A549 (cell line): Measurements from ENCODE around the gene CENPB. TPM values are rescaled to one million over a fixed set of nuclear protein-coding genes. Genes with fewer than 3 reads are reported as not detected.

Experiments used
- ATAC-seq, 2 experiments: fragments of 200-7000 bp in 1 of 2; fragments of >200 bp in 1 of 2; cut with Nextera tagmentation in 1 of 2; cut with Tn5 transposase in 1 of 2; 3 replicates each; pipeline versions ENCODE4 v1.8.0 to v1.9.1; 2018 to 2020; ENCODE audit warnings: mild to moderate bottlenecking in 1 of 2, moderate library complexity in 1 of 2
- CTCF ChIA-PET: fragments of 300-600 bp; sonication (Branson Sonifier 250); formaldehyde crosslinking; extraction: SDS; loops from one replicate; lab custom pipeline; 2021; ENCODE audit warnings: antibody characterized with exemption, inconsistent platforms; lab: Yijun Ruan, JAX
- POLR2A ChIA-PET: fragments of 350-600 bp; formaldehyde crosslinking; extraction: SDS; loops from one replicate; lab custom pipeline; 2021; ENCODE audit warnings: antibody characterized with exemption, inconsistent platforms; lab: Yijun Ruan, JAX
- DNase-seq, 2 experiments: peaks; one replicate each; pipeline versions ENCODE4 v3.0.0 to v3.0.0-alpha.2; 2011 to 2016; ENCODE audit warnings: low read depth in 1 of 2, low spot score in 1 of 2
- FAIRE-seq: peaks from 2 replicates; lab custom pipeline; 2011; peaks lifted over from hg19 to GRCh38; lab: Jason Lieb, UNC
- H3K27ac ChIP-seq, 2 experiments: fragments of >200 bp; sonication (Bioruptor Twin); formaldehyde crosslinking; 3 replicates each; pipeline ENCODE4 v1.5.1; 2016 to 2017
- H3K4me1 ChIP-seq: fragments of >200 bp; sonication (Bioruptor Twin); formaldehyde crosslinking; 3 replicates; pipeline ENCODE4 v1.6.1; 2016
- H3K4me2 ChIP-seq: fragments of >200 bp; sonication (Bioruptor Twin); formaldehyde crosslinking; 3 replicates; pipeline ENCODE4 v1.6.1; 2016
- H3K4me3 ChIP-seq: fragments of >200 bp; sonication (Bioruptor Twin); formaldehyde crosslinking; 3 replicates; pipeline ENCODE4 v1.5.1; 2016
- H3K9me3 ChIP-seq: fragments of >200 bp; sonication (Bioruptor Twin); formaldehyde crosslinking; 3 replicates; pipeline ENCODE4 v1.6.1; 2016
- CBX8 ChIP-seq: fragments of 200-600 bp; sonication (generic); IDR thresholded peaks from 2 replicates; pipeline ENCODE4 v1.6.1; 2016
- CEBPB ChIP-seq, 2 experiments: fragments of >200 bp in 1 of 2; sonication (Bioruptor Twin) in 1 of 2; formaldehyde crosslinking in 1 of 2; IDR thresholded peaks; 2 replicates each; pipeline ENCODE4 v1.6.1; 2012 to 2016
- CHD2 ChIP-seq: fragments of 150-350 bp; IDR thresholded peaks from 2 replicates; pipeline ENCODE4 v1.6.1; 2014; ENCODE audit warnings: low read length; ENCODE audit not compliant: partially characterized antibody
- CHD4 ChIP-seq: fragments of 200-600 bp; sonication (generic); IDR thresholded peaks from 2 replicates; pipeline ENCODE4 v1.6.1; 2016; ENCODE audit warnings: antibody characterized with exemption, mild to moderate bottlenecking, borderline replicate concordance
- EHMT2 ChIP-seq: fragments of 200-600 bp; sonication (generic); IDR thresholded peaks from 2 replicates; pipeline ENCODE4 v1.6.1; 2016; ENCODE audit warnings: antibody characterized with exemption, low read depth, mild to moderate bottlenecking, moderate library complexity
- EP300 ChIP-seq, 2 experiments: fragments of >200 bp; sonication (Bioruptor Twin); formaldehyde crosslinking; IDR thresholded peaks; 2 replicates in 1 of 2; 3 replicates in 1 of 2; pipeline ENCODE4 v1.6.1; 2016 to 2017
- ESRRA ChIP-seq: fragments of 150-350 bp; IDR thresholded peaks from 2 replicates; pipeline ENCODE4 v1.6.1; 2014; ENCODE audit warnings: mild to moderate bottlenecking, low read length, borderline replicate concordance
- FOSB ChIP-seq: fragments of 250-450 bp; sonication (Bioruptor Pico); IDR thresholded peaks from 2 replicates; pipeline ENCODE4 v1.5.0; 2020; ENCODE audit warnings: mild to moderate bottlenecking, moderate library complexity
- FOSL2 ChIP-seq, 2 experiments: fragments of 450-650 bp in 1 of 2; fragments of >200 bp in 1 of 2; sonication (Bioruptor Twin) in 1 of 2; formaldehyde crosslinking; IDR thresholded peaks; 2 replicates each; pipeline versions ENCODE4 v1.5.0 to v1.6.1; 2016 to 2020; ENCODE audit warnings: mild to moderate bottlenecking in 1 of 2, moderate library complexity in 1 of 2
- GATA3 ChIP-seq: IDR thresholded peaks from 2 replicates; pipeline ENCODE4 v1.6.1; 2012; ENCODE audit warnings: borderline replicate concordance
- HDAC2 ChIP-seq: fragments of 200-600 bp; sonication (generic); IDR thresholded peaks from 2 replicates; pipeline ENCODE4 v1.6.1; 2016
- HEYL ChIP-seq: fragments of 250-450 bp; sonication (Bioruptor Pico); IDR thresholded peaks from 2 replicates; pipeline ENCODE4 v1.8.0; 2021; ENCODE audit warnings: mild to moderate bottlenecking, moderate library complexity
- HOXB13 ChIP-seq: fragments of 250-450 bp; sonication (Bioruptor Pico); IDR thresholded peaks from 2 replicates; pipeline ENCODE4 v1.5.0; 2020; ENCODE audit warnings: low read depth, mild to moderate bottlenecking, moderate library complexity
- JUNB ChIP-seq: fragments of >200 bp; sonication (Bioruptor Twin); formaldehyde crosslinking; IDR thresholded peaks from 2 replicates; pipeline ENCODE4 v1.6.1; 2016
- KDM1A ChIP-seq: fragments of 200-600 bp; sonication (generic); IDR thresholded peaks from 2 replicates; pipeline ENCODE4 v1.6.1; 2016; ENCODE audit warnings: low read depth, mild to moderate bottlenecking
- MAFK ChIP-seq: fragments of 450-650 bp; IDR thresholded peaks from 2 replicates; pipeline ENCODE4 v1.6.1; 2014; ENCODE audit not compliant: partially characterized antibody
- MAZ ChIP-seq: fragments of 150-350 bp; IDR thresholded peaks from 2 replicates; pipeline ENCODE4 v1.6.1; 2014; ENCODE audit warnings: antibody characterized with exemption, low read depth, low read length, borderline replicate concordance
- MYC ChIP-seq: IDR thresholded peaks from 2 replicates; pipeline ENCODE4 v1.6.1; 2012; ENCODE audit warnings: mild to moderate bottlenecking, inconsistent platforms, low read length, improper control_type of control experiment, borderline replicate concordance
- NPAS2 ChIP-seq: fragments of 250-450 bp; sonication (Bioruptor Pico); IDR thresholded peaks from 2 replicates; pipeline ENCODE4 v1.8.0; 2022; ENCODE audit warnings: mild to moderate bottlenecking, moderate library complexity, borderline replicate concordance
- NR3C1 ChIP-seq: fragments of >200 bp; sonication (Bioruptor Twin); formaldehyde crosslinking; IDR thresholded peaks from 3 replicates; pipeline ENCODE4 v1.6.1; 2017
- POLR2AphosphoS2 ChIP-seq: conservative IDR thresholded peaks from 2 replicates; pipeline ENCODE4 v1.6.1; 2012; ENCODE audit warnings: low read length, improper control_type of control experiment, inconsistent platforms
- RAD21 ChIP-seq, 2 experiments: fragments of >200 bp in 1 of 2; sonication (Bioruptor Twin) in 1 of 2; formaldehyde crosslinking in 1 of 2; IDR thresholded peaks in 1 of 2; conservative IDR thresholded peaks in 1 of 2; 2 replicates in 1 of 2; 3 replicates in 1 of 2; pipeline ENCODE4 v1.6.1; 2012 to 2018; ENCODE audit warnings: inconsistent platforms in 1 of 2
- RCOR1 ChIP-seq: fragments of 150-350 bp; IDR thresholded peaks from 2 replicates; pipeline ENCODE4 v1.6.1; 2014; ENCODE audit warnings: antibody characterized with exemption, low read length, low read depth
- RFX5 ChIP-seq: fragments of 450-650 bp; IDR thresholded peaks from 2 replicates; pipeline ENCODE4 v1.7.1; 2014; ENCODE audit warnings: antibody characterized with exemption, mild to moderate bottlenecking, moderate library complexity
- SREBF2 ChIP-seq: fragments of 450-650 bp; IDR thresholded peaks from 2 replicates; pipeline ENCODE4 v1.6.1; 2014; ENCODE audit warnings: mild to moderate bottlenecking, moderate library complexity
- TFCP2L1 ChIP-seq: fragments of 250-450 bp; sonication (Bioruptor Pico); IDR thresholded peaks from 2 replicates; pipeline ENCODE4 v1.5.0; 2021; ENCODE audit warnings: mild to moderate bottlenecking
- TP53 ChIP-seq: fragments of 250-450 bp; sonication (Bioruptor Pico); IDR thresholded peaks from 2 replicates; pipeline ENCODE4 v1.5.0; 2021; ENCODE audit warnings: mild to moderate bottlenecking, moderate library complexity
- ZFP36 ChIP-seq: fragments of 450-650 bp; IDR thresholded peaks from 2 replicates; pipeline ENCODE4 v1.6.1; 2014; ENCODE audit warnings: borderline replicate concordance; ENCODE audit not compliant: partially characterized antibody
- ZSCAN20 ChIP-seq: fragments of 250-450 bp; sonication (Bioruptor Pico); IDR thresholded peaks from 2 replicates; pipeline ENCODE4 v1.8.0; 2022; ENCODE audit warnings: mild to moderate bottlenecking, moderate library complexity
- WGBS: methylation state at CpG from one replicate; pipeline ENCODE4 v1.1.6; 2017; ENCODE audit errors: missing lambda C conversion rate; 5-methylcytosine and 5-hydroxymethylcytosine counted together
- polyA plus RNA-seq, 4 experiments: library from polyadenylated mRNA; depleted of rRNA in 3 of 4; stranded (reverse); fragments of >200 nt; fragmentation: RNase III in 1 of 4; extraction: RNeasy Plus Mini Kit Qiagen cat#74134 plus additional on column Dnase treatment in 1 of 4; gene quantifications; 2 replicates in 3 of 4; 3 replicates in 1 of 4; pipeline ENCODE4 v1.2.3, GENCODE V29; 2011 to 2017
- TF ChIP-seq, protein P1 (sequence below): IDR thresholded peaks from 2 replicates; pipeline ENCODE4 v1.6.1; 2012; ENCODE audit warnings: low read depth, borderline replicate concordance
- TF ChIP-seq, protein P2 (sequence below): fragments of >200 bp; sonication (Bioruptor Twin); formaldehyde crosslinking; IDR thresholded peaks from 3 replicates; pipeline ENCODE4 v1.6.1; 2016
- TF ChIP-seq, protein P3 (sequence below): fragments of >200 bp; sonication (Bioruptor Twin); formaldehyde crosslinking; IDR thresholded peaks from 2 replicates; pipeline ENCODE4 v1.6.1; 2016
- TF ChIP-seq, protein P4 (sequence below): fragments of >200 bp; sonication (Bioruptor Twin); formaldehyde crosslinking; IDR thresholded peaks from 3 replicates; pipeline ENCODE4 v1.5.1; 2016
- TF ChIP-seq, protein P5 (sequence below): fragments of 250-450 bp; sonication (Bioruptor Pico); IDR thresholded peaks from 2 replicates; pipeline ENCODE4 v1.5.0; 2020; ENCODE audit warnings: low read depth, mild to moderate bottlenecking, moderate library complexity
- TF ChIP-seq, protein P6 (sequence below): fragments of 450-650 bp; IDR thresholded peaks from 2 replicates; pipeline ENCODE4 v1.6.1; 2014; ENCODE audit warnings: antibody characterized with exemption

Gene CENPB
- polyA plus RNA-seq, 2 of the 4 experiments (the other 2 are of a cell fraction), result 42.6 to 106 TPM

DNA sequence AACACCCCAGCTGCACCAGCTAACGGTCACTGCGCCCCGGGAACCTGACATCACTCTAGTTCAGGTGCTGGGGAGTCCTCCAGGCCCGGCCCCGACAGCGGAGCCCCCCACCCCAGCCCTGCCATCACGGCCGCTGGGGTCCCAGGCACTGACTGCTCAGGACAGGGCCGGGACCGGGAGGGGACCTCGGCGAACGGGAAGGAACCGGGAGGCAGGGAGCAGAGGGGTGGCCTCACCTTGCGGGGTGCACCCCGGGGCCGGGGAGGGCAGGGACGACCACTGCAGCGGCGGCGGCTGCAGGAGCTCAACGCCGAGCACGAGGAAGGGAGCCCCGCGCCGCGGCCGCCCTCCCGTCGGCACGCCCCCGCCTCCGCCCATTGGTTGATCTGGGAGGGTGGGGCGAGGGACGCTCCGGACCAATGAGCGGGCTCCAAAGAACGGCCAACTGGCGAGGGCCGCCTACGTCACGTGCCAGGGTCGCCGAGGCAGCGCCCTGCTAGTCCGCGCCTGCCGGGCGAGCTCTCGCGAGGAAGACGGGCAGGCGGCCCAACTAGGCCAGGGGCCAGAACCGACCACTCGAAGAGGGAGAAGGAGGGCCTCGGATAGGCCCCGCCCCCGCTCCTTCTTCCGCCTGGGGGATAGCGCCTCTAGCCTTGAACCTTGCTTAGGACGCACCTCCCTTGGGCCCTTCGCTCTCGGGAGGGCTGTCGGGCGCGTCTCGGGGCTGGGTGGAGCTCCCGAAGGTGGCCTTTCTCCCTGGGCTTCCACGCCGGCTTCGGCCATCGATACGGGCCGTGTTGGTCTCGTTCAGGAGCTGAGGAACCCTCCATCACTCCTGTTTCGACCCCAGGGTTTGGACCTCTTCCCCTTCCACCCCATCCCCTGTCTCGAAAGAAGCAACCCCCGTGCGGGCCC, 18.9 kb downstream of the CENPB start, which contains the start of gene ADISSP:
Gene ADISSP (minus strand): TSS at position 327 of the 915 bp plus-strand sequence. CDS start 7,653 bp downstream, outside the sequence.
- Histone ChIP-seq H3K4me3 (peak within 1 kb of the TSS; percentile 87), H3K4me2 (peak within 1 kb of the TSS; percentile 84), H3K9me3 (no peaks in the 10 kb centered on the region), H3K4me1 (peaks cover 20% of the 10 kb centered on the region), H3K27ac (peak within 1 kb of the TSS; percentile 86 to 92)
- DNase-seq (peak; percentile 99), ATAC-seq (peak; percentile 85 to 93), FAIRE-seq (peak; percentile 92)
- POLR2A ChIA-PET, result interaction anchor here (0.7 to 3.1 kb wide), 22 partner anchors 9 to 125 kb away, joined by 3 to 27 read pairs (median 6); partner anchors contain the start of genes AP5S1 and SPEF1
- WGBS, result under 1% methylated on average over 39 of the region's 80 CpGs
- CTCF ChIA-PET, result interaction anchor here (0.7 to 72.1 kb wide), 14 partner anchors 3 to 276 kb away, joined by 3 to 2233 read pairs (median 8); partner anchors contain the start of genes ADAM33, ADISSP, AP5S1 and CENPB
- TF ChIP-seq ZFP36, result no peak
- TF ChIP-seq MAFK, result no peak
- TF ChIP-seq CBX8, result no peak
- TF ChIP-seq KDM1A, result no peak
- no peak; the same call in 1 of the 2 replicates for TF ChIP-seq CHD4
- no peak for TF ChIP-seq SREBF2
- no peak for TF ChIP-seq NPAS2 (CRISPR knock-in tag)
- TF ChIP-seq, protein P1, sequence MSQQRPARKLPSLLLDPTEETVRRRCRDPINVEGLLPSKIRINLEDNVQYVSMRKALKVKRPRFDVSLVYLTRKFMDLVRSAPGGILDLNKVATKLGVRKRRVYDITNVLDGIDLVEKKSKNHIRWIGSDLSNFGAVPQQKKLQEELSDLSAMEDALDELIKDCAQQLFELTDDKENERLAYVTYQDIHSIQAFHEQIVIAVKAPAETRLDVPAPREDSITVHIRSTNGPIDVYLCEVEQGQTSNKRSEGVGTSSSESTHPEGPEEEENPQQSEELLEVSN, result peak; percentile 92
- TF ChIP-seq, protein P2, sequence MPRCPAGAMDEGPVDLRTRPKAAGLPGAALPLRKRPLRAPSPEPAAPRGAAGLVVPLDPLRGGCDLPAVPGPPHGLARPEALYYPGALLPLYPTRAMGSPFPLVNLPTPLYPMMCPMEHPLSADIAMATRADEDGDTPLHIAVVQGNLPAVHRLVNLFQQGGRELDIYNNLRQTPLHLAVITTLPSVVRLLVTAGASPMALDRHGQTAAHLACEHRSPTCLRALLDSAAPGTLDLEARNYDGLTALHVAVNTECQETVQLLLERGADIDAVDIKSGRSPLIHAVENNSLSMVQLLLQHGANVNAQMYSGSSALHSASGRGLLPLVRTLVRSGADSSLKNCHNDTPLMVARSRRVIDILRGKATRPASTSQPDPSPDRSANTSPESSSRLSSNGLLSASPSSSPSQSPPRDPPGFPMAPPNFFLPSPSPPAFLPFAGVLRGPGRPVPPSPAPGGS, result peak; percentile 72; the same call in 2 of the 3 replicates
- TF ChIP-seq EHMT2, result no peak
- no peak for TF ChIP-seq POLR2AphosphoS2
- TF ChIP-seq TFCP2L1 (CRISPR knock-in tag), result peak; percentile 74; the same call in 1 of the 2 replicates
- TF ChIP-seq MAZ, result no peak
- no peak for TF ChIP-seq NR3C1
- TF ChIP-seq ZSCAN20 (CRISPR knock-in tag), result no peak
- no peak for TF ChIP-seq JUNB
- TF ChIP-seq HEYL (CRISPR knock-in tag), result no peak
- TF ChIP-seq FOSB (CRISPR knock-in tag), result no peak
- no peak for TF ChIP-seq HDAC2
- TF ChIP-seq TP53, result peak; percentile 46; the same call in 1 of the 2 replicates
- TF ChIP-seq, protein P3, sequence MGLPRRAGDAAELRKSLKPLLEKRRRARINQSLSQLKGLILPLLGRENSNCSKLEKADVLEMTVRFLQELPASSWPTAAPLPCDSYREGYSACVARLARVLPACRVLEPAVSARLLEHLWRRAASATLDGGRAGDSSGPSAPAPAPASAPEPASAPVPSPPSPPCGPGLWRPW, result no peak
- no peak for TF ChIP-seq CEBPB (IDR thresholded peaks at IDR 0.05)
- peak; percentile 91 for TF ChIP-seq CHD2
- TF ChIP-seq HOXB13 (CRISPR knock-in tag), result no peak
- no peak for TF ChIP-seq FOSL2 (IDR thresholded peaks at IDR 0.05)
- TF ChIP-seq FOSL2 (CRISPR knock-in tag; IDR thresholded peaks at IDR 0.05), result no peak
- TF ChIP-seq, protein P4, sequence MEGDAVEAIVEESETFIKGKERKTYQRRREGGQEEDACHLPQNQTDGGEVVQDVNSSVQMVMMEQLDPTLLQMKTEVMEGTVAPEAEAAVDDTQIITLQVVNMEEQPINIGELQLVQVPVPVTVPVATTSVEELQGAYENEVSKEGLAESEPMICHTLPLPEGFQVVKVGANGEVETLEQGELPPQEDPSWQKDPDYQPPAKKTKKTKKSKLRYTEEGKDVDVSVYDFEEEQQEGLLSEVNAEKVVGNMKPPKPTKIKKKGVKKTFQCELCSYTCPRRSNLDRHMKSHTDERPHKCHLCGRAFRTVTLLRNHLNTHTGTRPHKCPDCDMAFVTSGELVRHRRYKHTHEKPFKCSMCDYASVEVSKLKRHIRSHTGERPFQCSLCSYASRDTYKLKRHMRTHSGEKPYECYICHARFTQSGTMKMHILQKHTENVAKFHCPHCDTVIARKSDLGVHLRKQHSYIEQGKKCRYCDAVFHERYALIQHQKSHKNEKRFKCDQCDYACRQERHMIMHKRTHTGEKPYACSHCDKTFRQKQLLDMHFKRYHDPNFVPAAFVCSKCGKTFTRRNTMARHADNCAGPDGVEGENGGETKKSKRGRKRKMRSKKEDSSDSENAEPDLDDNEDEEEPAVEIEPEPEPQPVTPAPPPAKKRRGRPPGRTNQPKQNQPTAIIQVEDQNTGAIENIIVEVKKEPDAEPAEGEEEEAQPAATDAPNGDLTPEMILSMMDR, result no peak; the same call in 2 of the 3 replicates
- TF ChIP-seq, protein P5, sequence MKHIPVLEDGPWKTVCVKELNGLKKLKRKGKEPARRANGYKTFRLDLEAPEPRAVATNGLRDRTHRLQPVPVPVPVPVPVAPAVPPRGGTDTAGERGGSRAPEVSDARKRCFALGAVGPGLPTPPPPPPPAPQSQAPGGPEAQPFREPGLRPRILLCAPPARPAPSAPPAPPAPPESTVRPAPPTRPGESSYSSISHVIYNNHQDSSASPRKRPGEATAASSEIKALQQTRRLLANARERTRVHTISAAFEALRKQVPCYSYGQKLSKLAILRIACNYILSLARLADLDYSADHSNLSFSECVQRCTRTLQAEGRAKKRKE (CRISPR knock-in tag), result no peak
- TF ChIP-seq GATA3, result 0 out of 2 replicates have a peak, but pooled peaks have one; percentile 8
- no peak for TF ChIP-seq RAD21 (conservative IDR thresholded peaks at IDR 0.05 in 1 of 2, IDR thresholded peaks at IDR 0.05 in 1 of 2)
- TF ChIP-seq RCOR1, result no peak
- TF ChIP-seq, protein P6, sequence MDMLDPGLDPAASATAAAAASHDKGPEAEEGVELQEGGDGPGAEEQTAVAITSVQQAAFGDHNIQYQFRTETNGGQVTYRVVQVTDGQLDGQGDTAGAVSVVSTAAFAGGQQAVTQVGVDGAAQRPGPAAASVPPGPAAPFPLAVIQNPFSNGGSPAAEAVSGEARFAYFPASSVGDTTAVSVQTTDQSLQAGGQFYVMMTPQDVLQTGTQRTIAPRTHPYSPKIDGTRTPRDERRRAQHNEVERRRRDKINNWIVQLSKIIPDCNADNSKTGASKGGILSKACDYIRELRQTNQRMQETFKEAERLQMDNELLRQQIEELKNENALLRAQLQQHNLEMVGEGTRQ, result peak; percentile 97
- no peak for TF ChIP-seq ESRRA
- TF ChIP-seq EP300 (IDR thresholded peaks at IDR 0.05), result no peak
- TF ChIP-seq RFX5, result peak; percentile 52; the same call in 1 of the 2 replicates
- peak; percentile 58; the same call in 1 of the 2 replicates for TF ChIP-seq MYC
